T-cell (primary cell): ENCODE results near the gene C19orf33. TPM values are rescaled to one million over a fixed set of nuclear protein-coding genes. Genes with fewer than 3 reads are reported as not detected.

Experiments
- ATAC-seq, 4 experiments: fragments of 200-7000 bp in 3 of 4; fragments of 150-1000 bp in 1 of 4; cut with Tn5 transposase; replicated peaks in 1 of 4; 1 replicate in 3 of 4; 2 replicates in 1 of 4; pipeline ENCODE4 v1.10.0; 2021; ENCODE audit warnings: moderate library complexity in 3 of 4, mild to moderate bottlenecking in 2 of 4, moderate number of reproducible peaks in 1 of 4
- CTCF ChIA-PET, 2 donors: fragments of 300-600 bp; sonication (Branson Sonifier 250); formaldehyde crosslinking; loops; one replicate each; lab custom pipeline; 2022; ENCODE audit warnings: antibody characterized with exemption in 2 of 2; lab: Charles Lee
- POLR2A ChIA-PET, 2 donors: fragments of 300-600 bp; sonication (Branson Sonifier 250); formaldehyde crosslinking; loops; one replicate each; lab custom pipeline; 2022; ENCODE audit warnings: antibody characterized with exemption in 2 of 2; lab: Charles Lee
- DNase-seq, 35 experiments: peaks; one replicate each; pipeline versions ENCODE4 v3.0.0 to v3.0.0-alpha.2; 2013 to 2023
- H3K27ac ChIP-seq: one replicate; pipeline ENCODE4 v1.5.1; 2013; ENCODE audit warnings: low read length
- H3K27me3 ChIP-seq, 2 experiments: replicated peaks in 1 of 2; 1 replicate in 1 of 2; 2 replicates in 1 of 2; pipeline versions ENCODE4 v1.6.1 to v1.7.0; 2013; ENCODE audit warnings: low read length in 1 of 2, mixed read lengths in 1 of 2; ENCODE audit not compliant: control insufficient read depth in 2 of 2, insufficient read depth in 2 of 2; ENCODE audit errors: extremely low read depth in 1 of 2
- H3K36me3 ChIP-seq, 2 donors: 1 replicate in 1 of 2; 2 replicates in 1 of 2; pipeline versions ENCODE4 v1.6.1 to v1.7.0; 2013; ENCODE audit warnings: low read length in 1 of 2; ENCODE audit not compliant: control insufficient read depth in 2 of 2, insufficient read depth in 1 of 2; ENCODE audit errors: extremely low read depth in 1 of 2
- H3K4me1 ChIP-seq, 2 experiments: 1 replicate in 1 of 2; 2 replicates in 1 of 2; pipeline versions ENCODE4 v1.6.1 to v1.7.0; 2013; ENCODE audit warnings: low read length in 2 of 2, mixed read lengths in 1 of 2; ENCODE audit not compliant: insufficient read depth in 2 of 2, control insufficient read depth in 1 of 2; ENCODE audit errors: extremely low read depth in 1 of 2
- H3K4me3 ChIP-seq, 2 donors: 1 replicate in 1 of 2; 2 replicates in 1 of 2; pipeline versions ENCODE4 v1.5.1 to v1.7.0; 2013; ENCODE audit warnings: mild to moderate bottlenecking in 2 of 2, low read length in 1 of 2, moderate library complexity in 1 of 2; ENCODE audit not compliant: control insufficient read depth in 1 of 2; ENCODE audit errors: extremely low read depth in 1 of 2
- H3K9me3 ChIP-seq: 2 replicates; pipeline ENCODE4 v1.7.0; 2013
- H3K27ac Mint-ChIP-seq, 2 donors: one replicate each; pipeline ENCODE4 v1.8.0; 2020 to 2021; ENCODE audit warnings: mild to moderate bottlenecking in 2 of 2, mixed read lengths in 2 of 2
- H3K27me3 Mint-ChIP-seq, 2 donors: one replicate each; pipeline ENCODE4 v1.8.0; 2021 to 2022; ENCODE audit warnings: mixed read lengths in 2 of 2
- H3K36me3 Mint-ChIP-seq: one replicate; pipeline ENCODE4 v1.8.0; 2021; ENCODE audit warnings: mixed read lengths
- H3K4me1 Mint-ChIP-seq, 3 donors: one replicate each; pipeline ENCODE4 v1.8.0; 2020 to 2022; ENCODE audit warnings: mixed read lengths in 3 of 3, mild to moderate bottlenecking in 1 of 3
- H3K4me3 Mint-ChIP-seq, 3 donors: one replicate each; pipeline ENCODE4 v1.8.0; 2020 to 2022; ENCODE audit warnings: mild to moderate bottlenecking in 3 of 3, mixed read lengths in 3 of 3, moderate library complexity in 3 of 3
- H3K9me3 Mint-ChIP-seq, 3 donors: one replicate each; pipeline ENCODE4 v1.8.0; 2020 to 2022; ENCODE audit warnings: mixed read lengths in 3 of 3
- WGBS: methylation state at CpG from one replicate; pipeline ENCODE4 v1.1.5; 2013; ENCODE audit warnings: missing lambda C conversion rate; ENCODE audit not compliant: insufficient coverage; 5-methylcytosine and 5-hydroxymethylcytosine counted together
- total RNA-seq, 35 experiments: library from RNA in 6 of 35; stranded (reverse) in 6 of 35; fragments of 120-200 nt in 1 of 35; gene quantifications; one replicate each; pipeline versions ENCODE4 v1.2.1 to v1.2.4 and lab custom pipeline; 2013 to 2026

Gene C19orf33
- total RNA-seq, 5 donors from 2014 or later (not counting 1 experiment from before 2014, with no cell fraction given), result 0.56 to 1.4 (median 1.3) TPM; not detected in 2

GRCh38 chr19:38319421-38320258 lies 15.6 kb downstream of the C19orf33 start, which contains the start of gene KCNK6:
KCNK6 (plus strand) TSS chr19:38319845; CDS start chr19:38319951, 106 bp downstream.
- H3K4me1 ChIP-seq, result peaks cover 9 to 60% of the 10 kb centered on the region in 2 experiments
- DNase-seq, result peak in 22 of 35 experiments; percentile 5 to 55 (median 14)
- peaks cover 53 to 59% (median 54%) of the 10 kb centered on the region in 3 donors for H3K4me1 Mint-ChIP-seq
- peaks cover 0 to 3% of the 10 kb centered on the region in 2 donors for H3K36me3 ChIP-seq
- ATAC-seq, result peak in 2 of 4 experiments; percentile 7 to 13
- H3K9me3 Mint-ChIP-seq, result no peaks in the 10 kb centered on the region
- peak within 1 kb of the TSS; percentile 53 for H3K27ac ChIP-seq
- no peaks in the 10 kb centered on the region for H3K27me3 ChIP-seq
- H3K9me3 ChIP-seq, result no peaks in the 10 kb centered on the region
- no peaks in the 10 kb centered on the region for H3K27me3 Mint-ChIP-seq
- 2% methylated on average over 48 of the region's 76 CpGs for WGBS
- H3K4me3 ChIP-seq, result peak within 1 kb of the TSS; percentile 65 to 72
- H3K27ac Mint-ChIP-seq, result peak within 1 kb of the TSS; percentile 71 to 73
- H3K4me3 Mint-ChIP-seq, result peak within 1 kb of the TSS; percentile 78 to 85 (median 85)
- no peaks in the 10 kb centered on the region for H3K36me3 Mint-ChIP-seq
- ChIA-PET CTCF (interaction anchor here in 1 of 2 donors (0.6 kb wide), 1 partner anchor 197 kb away, joined by 3 read pairs; no protein-coding TSS in a partner anchor), POLR2A (no interaction called here)

GRCh38 chr19:38320969-38321339 lies 16.9 kb downstream of the C19orf33 start:
- no peaks in the 10 kb centered on the region for H3K27me3 Mint-ChIP-seq
- no peaks in the 10 kb centered on the region for H3K9me3 Mint-ChIP-seq
- peaks cover 9 to 50% of the 10 kb centered on the region in 2 experiments for H3K4me1 ChIP-seq
- no peaks in the 10 kb centered on the region for H3K9me3 ChIP-seq
- no peak for DNase-seq
- no peak for ATAC-seq
- WGBS, result 100% methylated on average over 3 of the region's 3 CpGs
- H3K4me3 ChIP-seq, result no peak overlapping the region
- H3K27ac ChIP-seq, result no peak overlapping the region
- H3K4me1 Mint-ChIP-seq, result peaks cover 48 to 55% (median 54%) of the 10 kb centered on the region in 3 donors
- peaks cover under 1 to 9% of the 10 kb centered on the region in 2 donors for H3K36me3 ChIP-seq
- ChIA-PET CTCF (interaction anchor here in 1 of 2 donors (0.7 kb wide), 2 partner anchors 29 to 86 kb away, joined by 3 to 4 read pairs; no protein-coding TSS in a partner anchor), POLR2A (no interaction called here)
- H3K36me3 Mint-ChIP-seq, result peaks cover 7% of the 10 kb centered on the region
- H3K4me3 Mint-ChIP-seq, result peak overlapping the region; percentile 78 to 85 (median 85)
- H3K27ac Mint-ChIP-seq, result peak overlapping the region; percentile 58 to 71
- H3K27me3 ChIP-seq, result no peaks in the 10 kb centered on the region

- H3K36me3 ChIP-seq, result peaks cover 3 to 13% of the 10 kb centered on the region in 2 donors
- ChIA-PET POLR2A (interaction anchor here in 1 of 2 donors (0.6 kb wide), 1 partner anchor 78 kb away, joined by 11 read pairs; no protein-coding TSS in a partner anchor), CTCF (interaction anchor here in 1 of 2 donors (0.6 kb wide), 1 partner anchor 422 kb away, joined by 9 read pairs; no protein-coding TSS in a partner anchor)
- peaks cover 3 to 42% of the 10 kb centered on the region in 2 experiments for H3K4me1 ChIP-seq
- peak overlapping the region; percentile 29 to 85 (median 66) for H3K4me3 Mint-ChIP-seq
- H3K27ac Mint-ChIP-seq, result peak overlapping the region; percentile 58 to 70
- H3K9me3 Mint-ChIP-seq, result no peaks in the 10 kb centered on the region
- DNase-seq (no peak), ATAC-seq (no peak)
- H3K4me1 Mint-ChIP-seq, result peaks cover 43 to 51% (median 48%) of the 10 kb centered on the region in 3 donors
- H3K36me3 Mint-ChIP-seq, result peaks cover 8% of the 10 kb centered on the region
- H3K4me3 ChIP-seq, result no peak overlapping the region
- 93% methylated on average over 8 of the region's 11 CpGs for WGBS
- H3K9me3 ChIP-seq, result no peaks in the 10 kb centered on the region
- no peaks in the 10 kb centered on the region for H3K27me3 Mint-ChIP-seq
- no peaks in the 10 kb centered on the region for H3K27me3 ChIP-seq
- no peak overlapping the region for H3K27ac ChIP-seq
Measured at GRCh38 chr19:38321646-38322196, 17.7 kb downstream of the C19orf33 start.

- Mint-ChIP-seq H3K36me3 (peaks cover 21% of the 10 kb centered on the region), H3K27me3 (no peaks in the 10 kb centered on the region), H3K4me1 (peaks cover 32 to 41% (median 36%) of the 10 kb centered on the region in 3 donors), H3K9me3 (no peaks in the 10 kb centered on the region), H3K27ac (no peak overlapping the region), H3K4me3 (no peak overlapping the region)
- DNase-seq (no peak), ATAC-seq (no peak)
- ChIA-PET POLR2A (no interaction called here), CTCF (no interaction called here)
- Histone ChIP-seq H3K9me3 (no peaks in the 10 kb centered on the region), H3K27me3 (no peaks in the 10 kb centered on the region), H3K4me1 (peaks cover 0 to 30% of the 10 kb centered on the region in 2 experiments), H3K36me3 (peaks cover 3 to 29% of the 10 kb centered on the region in 2 donors), H3K27ac (no peak overlapping the region), H3K4me3 (no peak overlapping the region)
- 77% methylated on average over 2 of the region's 7 CpGs for WGBS
Measured at GRCh38 chr19:38323291-38323690, 19.2 kb downstream of the C19orf33 start.

- Histone ChIP-seq H3K9me3 (no peaks in the 10 kb centered on the region), H3K4me3 (no peak overlapping the region), H3K36me3 (peaks cover 3 to 31% of the 10 kb centered on the region in 2 donors), H3K27me3 (no peaks in the 10 kb centered on the region), H3K27ac (no peak overlapping the region), H3K4me1 (peaks cover 0 to 20% of the 10 kb centered on the region in 2 experiments)
- no peak overlapping the region for H3K27ac Mint-ChIP-seq
- DNase-seq (no peak), ATAC-seq (no peak)
- H3K9me3 Mint-ChIP-seq, result no peaks in the 10 kb centered on the region
- no peak overlapping the region for H3K4me3 Mint-ChIP-seq
- no peaks in the 10 kb centered on the region for H3K27me3 Mint-ChIP-seq
- peaks cover 22 to 32% (median 25%) of the 10 kb centered on the region in 3 donors for H3K4me1 Mint-ChIP-seq
- CTCF ChIA-PET, result interaction anchor here in 1 of 2 donors (0.6 kb wide), 1 partner anchor 418 kb away, joined by 3 read pairs; the partner anchor contains the start of gene WDR87
- H3K36me3 Mint-ChIP-seq, result peaks cover 23% of the 10 kb centered on the region
- POLR2A ChIA-PET, result no interaction called here
- WGBS, result no CpG with 5 or more reads among the region's 4 CpGs
Measured at GRCh38 chr19:38324431-38324830, 20.4 kb downstream of the C19orf33 start.

- Histone ChIP-seq H3K36me3 (peaks cover 3 to 31% of the 10 kb centered on the region in 2 donors), H3K4me1 (peaks cover 0 to 1% of the 10 kb centered on the region in 2 experiments), H3K27me3 (no peaks in the 10 kb centered on the region), H3K9me3 (no peaks in the 10 kb centered on the region), H3K4me3 (no peak overlapping the region), H3K27ac (no peak overlapping the region)
- no peak overlapping the region for H3K4me3 Mint-ChIP-seq
- H3K27me3 Mint-ChIP-seq, result no peaks in the 10 kb centered on the region
- H3K4me1 Mint-ChIP-seq, result peaks cover 8 to 19% (median 9%) of the 10 kb centered on the region in 3 donors
- ChIA-PET CTCF (no interaction called here), POLR2A (no interaction called here)
- ATAC-seq, result no peak
- no peak overlapping the region for H3K27ac Mint-ChIP-seq
- DNase-seq, result no peak
- no peaks in the 10 kb centered on the region for H3K9me3 Mint-ChIP-seq
- WGBS, result 96% methylated on average over 16 of the region's 22 CpGs
- H3K36me3 Mint-ChIP-seq, result peaks cover 27% of the 10 kb centered on the region
Measured at GRCh38 chr19:38326591-38326990, 22.5 kb downstream of the C19orf33 start.
